ENCODE measurements around the gene RBFOX2. TPM values are rescaled to one million over a fixed set of nuclear protein-coding genes. Genes with fewer than 3 reads are reported as not detected.

Gene RBFOX2
- total and polyA plus RNA-seq, 4 donors = 29.9 to 152 (median 80.0) TPM

Other genes starting within 250 kb of the RBFOX2 start
- gene APOL3, start 131.9 kb upstream of the RBFOX2 start, total RNA-seq = 100 to 1,000 TPM in 1 of 2 donors, 10 to 100 TPM in 1; 67.7 to 113 TPM
- gene APOL3, start 131.9 kb upstream of the RBFOX2 start, polyA plus RNA-seq = 10 to 100 TPM; 40.2 to 58.8 TPM
- gene APOL4, start 173.0 kb upstream of the RBFOX2 start, total RNA-seq = 10 to 100 TPM in 1 of 2 donors, 1 to 10 TPM in 1; 7.0 to 10.5 TPM
- 1 to 10 TPM in 1 of 2 donors, under 1 TPM in 1; 0.82 to 1.8 TPM for gene APOL4, start 173.0 kb upstream of the RBFOX2 start, polyA plus RNA-seq
- gene APOL2, start 210.7 kb upstream of the RBFOX2 start, total RNA-seq = 10 to 100 TPM; 42.0 to 62.8 TPM
- 10 to 100 TPM; 26.4 to 30.6 TPM for gene APOL2, start 210.7 kb upstream of the RBFOX2 start, polyA plus RNA-seq
- gene APOL1, start 224.3 kb upstream of the RBFOX2 start, total RNA-seq = 10 to 100 TPM; 50.0 to 74.0 TPM
- gene APOL1, start 224.3 kb upstream of the RBFOX2 start, polyA plus RNA-seq = 10 to 100 TPM; 14.1 to 36.5 TPM

All from aorta (tissue), 4 donors.